RWPE1 (cell line): ENCODE measurements around the gene LCN6.
"Not testable (repeated sequence)": the region's sequence is repeated elsewhere in the genome, so short reads cannot be mapped to it uniquely, and the experiment has no call there.

Source experiments
- CTCF ChIA-PET: fragments of 350-600 bp; sonication (Branson Sonifier 250); formaldehyde crosslinking; extraction: SDS; loops from one replicate; lab custom pipeline; 2021; lab: Yijun Ruan, JAX
- POLR2A ChIA-PET: fragments of 400-600 bp; formaldehyde crosslinking; extraction: SDS; loops from one replicate; lab custom pipeline; 2020; ENCODE audit warnings: antibody characterized with exemption; ENCODE audit not compliant: low non-redundant PET; lab: Yijun Ruan, JAX
- DNase-seq: peaks from one replicate; pipeline ENCODE4 v3.0.0; 2012; ENCODE audit warnings: low spot score
- H3K27ac ChIP-seq: fragments of 450-650 bp; 2 replicates; pipeline ENCODE4 v1.5.1; 2017
- CTCF ChIP-seq: fragments of 450-650 bp; conservative IDR thresholded peaks from 2 replicates; pipeline ENCODE4 v1.5.1; 2017; ENCODE audit warnings: low read depth, mild to moderate bottlenecking

The LCN6 gene

GRCh38 chr9:136787690-136788400, 39.5 kb upstream of the LCN6 start:
- POLR2A ChIA-PET = no interaction called here
- no peak overlapping the region for H3K27ac ChIP-seq
- DNase-seq = peak; percentile 69

GRCh38 chr9:136786983-136787382, 38.7 kb upstream of the LCN6 start:
- CTCF ChIA-PET = interaction anchor here (0.5 to 1.6 kb wide), 9 partner anchors 9 to 288 kb away, joined by 3 to 9 read pairs (median 3); no protein-coding TSS in a partner anchor
- POLR2A ChIA-PET, H3K27ac ChIP-seq, DNase-seq: not testable (repeated sequence)

More at GRCh38 chr9:136787690-136788400, 39.5 kb upstream of the LCN6 start:
- CTCF ChIA-PET = interaction anchor here (0.5 to 1.6 kb wide), 16 partner anchors 10 to 287 kb away, joined by 3 to 9 read pairs (median 3); no protein-coding TSS in a partner anchor
- TF ChIP-seq CTCF = peak; percentile 97

- CTCF ChIA-PET = interaction anchor here (0.6 to 1.0 kb wide), 5 partner anchors 19 to 249 kb away, joined by 3 to 4 read pairs (median 3); no protein-coding TSS in a partner anchor
Observed at GRCh38 chr9:136786451-136786850, 38.1 kb upstream of the LCN6 start.

GRCh38 chr9:136785565-136786355, 37.4 kb upstream of the LCN6 start:
- CTCF ChIA-PET = interaction anchor here (0.6 to 0.8 kb wide), 4 partner anchors 18 to 250 kb away, joined by 3 to 4 read pairs (median 3); no protein-coding TSS in a partner anchor
- DNase-seq, POLR2A ChIA-PET, H3K27ac ChIP-seq: not testable (repeated sequence)

More at GRCh38 chr9:136786451-136786850, 38.1 kb upstream of the LCN6 start:
- no peak for DNase-seq
- no peak for TF ChIP-seq CTCF
- no peak overlapping the region for H3K27ac ChIP-seq
- POLR2A ChIA-PET = no interaction called here

GRCh38 chr9:136784997-136785361, 36.7 kb upstream of the LCN6 start:
- no peak for TF ChIP-seq CTCF
- H3K27ac ChIP-seq = no peak overlapping the region
- ChIA-PET CTCF (interaction anchor here (0.7 kb wide), 1 partner anchor 155 kb away, joined by 3 read pairs; no protein-coding TSS in a partner anchor), POLR2A (no interaction called here)
- no peak for DNase-seq

- H3K27ac ChIP-seq = no peak overlapping the region
Observed at GRCh38 chr9:136784249-136784996, 36.1 kb upstream of the LCN6 start.

More at GRCh38 chr9:136784249-136784996, 36.1 kb upstream of the LCN6 start:
- ChIA-PET CTCF (interaction anchor here (0.6 to 0.7 kb wide), 3 partner anchors 206 to 261 kb away, joined by 3 read pairs; no protein-coding TSS in a partner anchor), POLR2A (no interaction called here)
- peak; percentile 60 for DNase-seq
- TF ChIP-seq CTCF = peak; percentile 90
